Activated CD8-positive, alpha-beta memory T cell treated with anti-CD3 and anti-CD28 coated beads, Interleukin-2, amount 50 U/mL, for 48 hours (primary cell): Measurements from ENCODE around the gene PSMB10.

Experiments used
- DNase-seq: peaks from one replicate; pipeline ENCODE4 v3.0.0-alpha.2; 2020

PSMB10 gene

GRCh38 chr16:67963662-67964321 lies 27.1 kb upstream of the PSMB10 start:
- no peak for DNase-seq

GRCh38 chr16:67963292-67963661 lies 26.6 kb upstream of the PSMB10 start:
- no peak for DNase-seq

GRCh38 chr16:67962135-67962534 lies 25.5 kb upstream of the PSMB10 start:
- DNase-seq = no peak

GRCh38 chr16:67961551-67961957 lies 24.9 kb upstream of the PSMB10 start:
- DNase-seq = no peak

GRCh38 chr16:67959536-67960329 lies 23.1 kb upstream of the PSMB10 start:
- no peak for DNase-seq

- no peak for DNase-seq
Observed at GRCh38 chr16:67957622-67958021, 21.0 kb upstream of the PSMB10 start.

- DNase-seq = no peak
Observed at GRCh38 chr16:67954421-67955196, 18.0 kb upstream of the PSMB10 start.

GRCh38 chr16:67953641-67954375 lies 17.2 kb upstream of the PSMB10 start:
- no peak for DNase-seq

- DNase-seq = no peak
Observed at GRCh38 chr16:67951485-67951884, 14.8 kb upstream of the PSMB10 start.

- no peak for DNase-seq
Observed at GRCh38 chr16:67950335-67950843, 13.7 kb upstream of the PSMB10 start.

GRCh38 chr16:67949645-67950044 lies 13.0 kb upstream of the PSMB10 start:
- no peak for DNase-seq

- no peak for DNase-seq
Observed at GRCh38 chr16:67948015-67948414, 11.4 kb upstream of the PSMB10 start.

- no peak for DNase-seq
Observed at GRCh38 chr16:67946966-67947558, 10.4 kb upstream of the PSMB10 start.

GRCh38 chr16:67946128-67946569 lies 9.5 kb upstream of the PSMB10 start:
- DNase-seq = no peak

- no peak for DNase-seq
Observed at GRCh38 chr16:67945392-67945933, 8.8 kb upstream of the PSMB10 start.

GRCh38 chr16:67944690-67945391 lies 8.2 kb upstream of the PSMB10 start:
- DNase-seq = no peak

GRCh38 chr16:67943619-67944504 lies 7.2 kb upstream of the PSMB10 start, which contains the start of gene LCAT:
Gene LCAT, minus strand, starts transcription at chr16:67944120. Its CDS starts 19 bp downstream, at chr16:67944101.
- no peak for DNase-seq

GRCh38 chr16:67943256-67943618 lies 6.6 kb upstream of the PSMB10 start:
- DNase-seq = no peak

- DNase-seq = no peak
Observed at GRCh38 chr16:67942510-67943255, 6.0 kb upstream of the PSMB10 start.

GRCh38 chr16:67942200-67942509 lies 5.5 kb upstream of the PSMB10 start:
- no peak for DNase-seq
